Testis (tissue), 3 donors: ENCODE measurements around the gene ADAMTSL2. TPM values are rescaled to one million over a fixed set of nuclear protein-coding genes. Genes with fewer than 3 reads are reported as not detected.

Source experiments
- DNase-seq: peaks from one replicate; pipeline ENCODE4 v3.0.0-alpha.2; 2019
- H3K27ac ChIP-seq, 2 donors: fragments of 200-600 bp; sonication (generic); one replicate each; pipeline ENCODE4 v1.5.1; 2019
- H3K27me3 ChIP-seq: fragments of 200-600 bp; sonication (generic); one replicate; pipeline ENCODE4 v1.5.1; 2019
- H3K36me3 ChIP-seq: fragments of 200-600 bp; sonication (generic); one replicate; pipeline ENCODE4 v1.5.1; 2017; ENCODE audit warnings: low read depth; ENCODE audit errors: missing control alignments
- H3K4me1 ChIP-seq: fragments of 200-600 bp; sonication (generic); one replicate; pipeline ENCODE4 v1.5.1; 2019
- H3K4me3 ChIP-seq, 2 donors: fragments of 200-600 bp; sonication (generic); one replicate each; pipeline ENCODE4 v1.5.1; 2017 to 2019
- H3K9me3 ChIP-seq: fragments of 200-600 bp; sonication (generic); one replicate; pipeline ENCODE4 v1.5.1; 2017
- CTCF ChIP-seq, 3 experiments: fragments of 450-650 bp in 2 of 3; fragments of 200-600 bp in 1 of 3; sonication (generic) in 1 of 3; IDR thresholded peaks; one replicate each; pipeline ENCODE4 v1.5.1; 2016 to 2019; ENCODE audit warnings: antibody characterized with exemption in 3 of 3, mild to moderate bottlenecking in 2 of 3, moderate library complexity in 1 of 3
- POLR2A ChIP-seq: fragments of 450-650 bp; IDR thresholded peaks from one replicate; pipeline ENCODE4 v1.6.1; 2017; ENCODE audit warnings: antibody characterized with exemption, mild to moderate bottlenecking, moderate library complexity
- WGBS, 2 donors: methylation state at CpG; one replicate each; pipeline ENCODE4 v1.1.5; 2018; 5-methylcytosine and 5-hydroxymethylcytosine counted together
- intact Hi-C: fragments of 100-400 bp; cut with DNase I; formaldehyde crosslinking; loops from one replicate; pipeline ENCODE4 v1.15.1; 2023; ENCODE audit warnings: low total_unique reads
- polyA plus RNA-seq: library from polyadenylated mRNA; stranded (reverse); fragments of 350-450 nt; fragmentation: Illumina TruSeq; extraction: RNeasy Lipid Tissue Mini Kit (QIAGEN cat#74804); gene quantifications from one replicate; pipeline ENCODE4 v1.2.3, GENCODE V29; 2014; ENCODE audit warnings: low read depth, low replicate concordance; ENCODE audit not compliant: insufficient read depth
- total RNA-seq, 2 donors: library from RNA; depleted of rRNA; stranded (reverse); fragments of >200 nt; gene quantifications; one replicate each; pipeline ENCODE4 v1.2.3, GENCODE V29; 2016

The ADAMTSL2 gene
- total and polyA plus RNA-seq, 3 donors from 2014 or later, result 3.8 to 11.1 (median 9.4) TPM

DNA sequence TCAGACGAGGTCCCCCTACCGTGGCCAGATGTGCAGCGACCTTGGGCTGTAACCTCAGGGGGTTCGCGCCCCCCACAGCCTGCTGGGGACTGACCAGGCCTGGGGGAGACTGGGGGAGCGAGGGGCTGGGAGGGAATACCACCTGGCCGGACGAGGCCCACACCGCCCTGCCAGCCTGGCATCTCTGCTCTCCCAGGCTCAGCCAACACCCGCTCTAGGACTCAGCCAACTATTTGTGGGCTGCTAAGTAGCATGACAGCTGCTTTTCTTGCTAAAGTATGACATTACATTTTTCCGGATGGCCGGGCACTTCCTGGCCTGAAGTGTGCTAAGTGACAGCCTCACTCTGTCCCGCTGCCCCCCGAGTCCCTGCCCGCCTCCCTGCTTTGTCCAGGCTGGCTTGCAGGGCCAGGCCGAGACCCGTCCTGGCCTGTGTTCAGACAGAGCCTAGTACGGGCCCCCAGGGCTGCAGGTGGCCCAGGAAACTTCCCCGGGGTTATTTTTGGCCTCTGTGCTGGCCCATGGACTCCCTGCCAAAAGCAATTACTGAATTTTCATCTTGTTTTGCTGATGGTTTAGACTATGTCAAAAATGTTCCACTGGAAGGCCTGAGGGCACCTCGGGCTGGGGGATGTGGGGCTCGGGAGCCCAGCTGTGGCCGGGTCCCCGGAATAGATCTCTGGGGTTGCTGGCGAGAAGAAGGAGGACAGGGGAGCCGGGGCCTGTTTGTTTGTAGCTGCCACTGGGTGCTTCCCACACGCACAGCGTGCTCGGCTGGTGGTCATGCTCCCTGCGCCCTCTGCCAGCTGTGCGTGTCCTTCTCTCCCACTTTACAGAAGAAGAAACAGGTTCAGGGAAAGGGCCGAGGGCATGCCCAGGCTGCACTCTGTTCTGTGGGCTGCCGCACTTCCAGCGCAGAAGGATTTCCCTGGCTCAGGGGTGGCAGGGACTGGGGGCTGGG, 42.2 kb upstream of the ADAMTSL2 start:
- Histone ChIP-seq H3K36me3 (no peaks in the 10 kb centered on the region), H3K4me1 (peaks cover 51% of the 10 kb centered on the region), H3K9me3 (no peaks in the 10 kb centered on the region), H3K27me3 (no peaks in the 10 kb centered on the region), H3K4me3 (no peak overlapping the region), H3K27ac (peak overlapping the region in 1 of 2 donors; percentile 56)
- DNase-seq, result no peak
- no peak for TF ChIP-seq POLR2A
- no peak for TF ChIP-seq CTCF (IDR thresholded peaks at IDR 0.05)
- intact Hi-C loops, result no loop called here
- WGBS, 2 donors, result 64 to 71% methylated on average over 14 to 32 of the region's 33 CpGs

GRCh38 chr9:133493428-133493827, 41.1 kb upstream of the ADAMTSL2 start:
- Histone ChIP-seq H3K4me1 (peaks cover 55% of the 10 kb centered on the region), H3K36me3 (no peaks in the 10 kb centered on the region), H3K27ac (peak overlapping the region in 1 of 2 donors; percentile 56), H3K27me3 (no peaks in the 10 kb centered on the region), H3K4me3 (no peak overlapping the region), H3K9me3 (no peaks in the 10 kb centered on the region)
- WGBS, 2 donors, result 35% methylated on average over 9 of the region's 11 CpGs; no CpG with 5 or more reads in 1 of the 2 donors
- intact Hi-C loops, result no loop called here
- TF ChIP-seq POLR2A (no peak), CTCF (IDR thresholded peaks at IDR 0.05) (no peak)
- peak; percentile 59 for DNase-seq

DNA sequence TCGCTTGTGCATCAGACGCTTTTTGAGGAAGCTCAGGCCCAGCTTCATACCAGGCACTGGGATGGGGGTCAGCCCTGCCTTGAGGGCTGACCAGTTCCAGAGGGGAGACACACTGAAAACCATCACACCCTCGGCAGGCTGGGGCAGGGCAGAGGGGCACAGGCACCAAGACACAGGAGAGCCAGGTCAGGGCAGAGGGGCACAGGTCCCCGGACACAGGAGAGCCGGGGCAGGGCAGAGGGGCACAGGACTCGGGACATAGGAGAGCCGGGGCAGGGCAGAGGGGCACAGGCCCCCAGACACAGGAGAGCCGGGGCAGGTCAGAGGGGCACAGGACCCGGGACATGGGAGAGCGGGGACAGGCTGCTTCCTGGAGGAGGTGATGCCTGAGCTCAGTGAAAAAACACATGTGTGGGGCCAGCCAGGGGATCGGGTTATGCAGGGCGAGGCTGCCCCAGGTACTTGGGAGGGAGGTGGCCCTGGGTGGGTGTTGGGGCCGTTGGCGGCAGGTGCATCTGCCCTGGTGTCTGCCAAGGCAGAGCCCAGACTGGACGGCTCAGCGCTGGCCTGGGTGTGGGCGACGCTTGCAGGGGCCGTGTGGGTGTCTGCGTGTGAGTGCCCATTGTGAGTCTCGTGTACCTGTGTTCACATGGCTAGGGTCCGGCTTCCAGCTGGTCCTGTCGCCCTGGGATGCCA, 40.5 kb upstream of the ADAMTSL2 start:
- intact Hi-C loops, result no loop called here
- Histone ChIP-seq H3K36me3 (no peaks in the 10 kb centered on the region), H3K4me3 (no peak overlapping the region), H3K27ac (peak overlapping the region in 1 of 2 donors; percentile 56), H3K9me3 (no peaks in the 10 kb centered on the region), H3K27me3 (no peaks in the 10 kb centered on the region), H3K4me1 (peaks cover 61% of the 10 kb centered on the region)
- DNase-seq, result no peak
- TF ChIP-seq POLR2A, result no peak
- TF ChIP-seq CTCF (IDR thresholded peaks at IDR 0.05), result no peak
- 76 to 90% methylated on average over 11 to 19 of the region's 23 CpGs for WGBS, 2 donors

GRCh38 chr9:133494636-133495326, 39.7 kb upstream of the ADAMTSL2 start:
- no peak for DNase-seq
- Histone ChIP-seq H3K4me3 (no peak overlapping the region), H3K9me3 (no peaks in the 10 kb centered on the region), H3K4me1 (peaks cover 68% of the 10 kb centered on the region), H3K27ac (peak overlapping the region in 1 of 2 donors; percentile 45), H3K27me3 (no peaks in the 10 kb centered on the region), H3K36me3 (no peaks in the 10 kb centered on the region)
- TF ChIP-seq CTCF (IDR thresholded peaks at IDR 0.05) (no peak), POLR2A (no peak)
- WGBS, 2 donors, result 41 to 51% methylated on average over 18 to 24 of the region's 24 CpGs
- intact Hi-C loops, result no loop called here
